ENCODE results near the gene ELOVL1.
A peak's percentile ranks its signal among the peaks of the same experiment; 100 is the strongest.
"Not testable (repeated sequence)": the region's sequence is repeated elsewhere in the genome, so short reads cannot be mapped to it uniquely, and the experiment has no call there.

ELOVL1 gene

DNA sequence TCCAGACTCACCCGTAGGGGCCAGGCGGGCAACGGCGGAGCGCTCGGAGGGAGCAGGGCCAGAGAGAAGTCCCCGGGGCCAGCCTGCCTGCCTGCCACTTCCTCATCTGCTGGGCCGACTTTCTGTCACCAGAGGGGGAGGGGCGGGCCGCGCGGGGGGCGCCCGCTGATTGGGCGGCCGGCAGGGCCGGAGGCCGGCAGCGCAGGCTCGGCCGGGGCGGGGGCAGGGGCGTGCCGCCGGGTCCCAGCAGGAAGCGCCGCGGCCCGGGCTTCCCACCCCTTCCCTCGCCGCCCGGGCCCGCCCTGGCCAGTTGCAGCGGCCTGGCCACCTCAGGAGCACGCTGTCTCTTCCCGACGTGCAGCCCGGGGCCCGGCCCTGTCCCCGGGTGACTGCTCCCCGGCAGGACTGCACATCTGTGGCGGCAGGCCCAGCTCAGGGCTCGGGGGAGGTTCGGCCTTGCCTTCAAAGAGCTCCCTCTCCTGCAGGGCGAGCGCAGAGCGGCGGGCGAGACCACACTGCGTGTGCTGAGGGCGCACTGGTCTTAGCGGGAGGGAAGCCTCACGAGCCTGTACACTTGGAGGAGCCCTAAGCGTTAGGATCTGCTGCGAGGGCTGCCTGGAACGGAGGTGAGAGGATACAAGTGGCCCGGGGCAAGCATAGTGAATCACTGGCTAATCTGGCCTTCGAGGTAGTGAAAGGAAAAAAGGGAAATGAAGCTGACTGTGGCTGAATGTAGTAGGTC, at the start of gene ELOVL1:
ELOVL1 (minus strand) TSS at position 108 of the 742 bp plus-strand sequence. CDS start 2,402 bp downstream, outside the sequence.
- peak; percentile 91 for DNase-seq

DNA sequence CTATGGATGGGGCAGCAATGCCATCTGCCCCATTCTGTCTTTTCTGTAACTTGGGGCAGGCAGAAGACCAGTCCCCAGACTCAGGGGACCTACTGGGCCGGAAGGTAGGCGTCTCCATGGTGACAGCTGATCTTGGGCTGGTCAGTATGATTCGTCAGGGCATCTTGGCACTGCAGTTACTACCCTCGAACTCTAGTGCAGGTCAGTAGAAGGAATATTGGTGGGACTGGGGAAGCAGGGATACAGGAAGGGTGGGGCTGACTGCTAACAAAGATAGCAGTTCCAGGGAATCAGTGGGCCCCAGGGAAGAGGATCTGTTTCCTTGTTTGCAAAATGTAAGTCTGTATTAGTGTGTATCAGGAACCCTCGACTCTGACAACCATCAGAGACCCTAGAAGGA, 48.1 kb upstream of the ELOVL1 start:
- DNase-seq, result no peak

DNA sequence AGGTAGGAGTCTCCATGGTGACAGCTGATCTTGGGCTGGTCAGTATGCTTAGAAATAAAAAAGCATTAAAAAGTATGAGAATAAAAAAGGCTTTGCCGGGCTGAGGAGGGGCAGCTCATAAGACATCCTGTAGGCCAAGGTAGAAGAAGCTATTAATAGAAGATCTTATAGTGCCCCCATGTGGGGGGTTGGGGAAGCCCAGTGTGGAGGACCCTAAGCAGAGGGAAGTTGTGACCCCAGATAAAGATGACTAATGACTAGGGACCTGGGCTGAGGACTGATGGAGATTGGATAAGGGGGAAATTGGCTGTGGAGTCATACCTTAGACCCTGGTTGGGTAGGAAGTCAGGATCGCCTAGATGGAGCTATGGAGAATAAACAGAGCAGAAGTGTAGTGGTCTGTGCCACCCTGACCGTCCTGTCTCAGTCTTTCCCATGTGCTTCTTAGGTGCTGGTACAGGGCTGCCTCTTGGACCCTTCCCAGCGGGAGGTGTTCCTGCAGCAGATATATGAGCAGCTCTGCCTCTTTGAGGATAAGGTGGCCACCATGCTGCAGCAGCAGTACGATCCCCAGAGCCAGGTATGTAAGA, 46.9 kb upstream of the ELOVL1 start:
- peak; percentile 33 for DNase-seq

DNA sequence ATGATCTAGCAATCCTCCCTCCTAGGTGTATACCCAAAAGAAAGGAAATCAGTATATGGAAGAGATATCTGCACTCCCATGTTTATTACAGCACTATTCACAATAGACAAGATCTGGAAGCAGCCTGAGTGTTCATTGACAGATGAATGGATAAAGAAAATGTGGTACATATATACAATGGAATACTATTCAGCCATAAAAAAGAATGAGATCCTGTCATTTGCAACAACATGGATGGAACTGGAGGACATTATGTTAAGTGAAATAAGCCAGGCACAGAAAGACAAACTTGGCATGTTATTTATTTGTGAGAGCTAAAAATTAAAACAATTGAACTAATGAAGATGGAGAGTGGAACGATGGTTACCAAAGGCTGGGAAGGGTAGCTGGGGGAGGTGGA, 45.6 kb upstream of the ELOVL1 start:
- DNase-seq, result not testable (repeated sequence)

DNA sequence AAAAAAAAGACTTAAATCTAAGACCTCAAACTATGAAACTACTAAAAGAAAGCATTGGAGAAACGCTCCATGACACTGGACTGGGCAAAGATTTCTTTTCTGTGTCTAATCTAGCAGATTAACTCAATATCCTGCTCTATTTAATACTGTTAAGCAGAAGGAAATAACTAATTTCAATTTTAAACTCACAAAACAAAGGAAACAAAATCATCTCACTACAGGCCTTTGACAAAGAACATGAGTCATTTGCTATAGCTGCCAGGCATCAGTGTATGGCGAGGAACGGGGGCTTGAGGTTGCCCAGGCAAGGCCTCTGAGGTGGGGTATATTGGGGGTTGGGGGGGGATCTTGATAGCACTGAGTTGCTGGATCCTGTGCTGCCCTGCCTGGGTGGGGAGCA, 42.8 kb upstream of the ELOVL1 start:
- DNase-seq, result no peak

DNA sequence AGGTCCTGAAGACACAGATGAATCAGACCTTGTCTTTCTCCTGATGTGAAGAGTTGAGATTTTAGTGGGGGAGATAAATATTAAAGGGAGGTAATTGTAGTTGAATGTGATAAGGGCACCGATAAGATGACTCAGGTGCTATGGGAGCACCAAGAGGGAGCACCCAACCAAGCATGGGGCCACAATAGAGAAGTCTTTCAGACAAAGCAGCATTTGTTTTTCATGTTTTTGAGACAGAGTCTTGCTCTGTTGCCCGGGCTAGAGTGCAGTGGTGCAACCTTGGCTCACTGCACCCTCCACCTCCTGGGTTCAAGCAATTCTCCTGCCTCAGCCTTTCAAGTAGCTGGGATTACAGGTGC, 38.0 kb upstream of the ELOVL1 start:
- DNase-seq, result no peak

DNA sequence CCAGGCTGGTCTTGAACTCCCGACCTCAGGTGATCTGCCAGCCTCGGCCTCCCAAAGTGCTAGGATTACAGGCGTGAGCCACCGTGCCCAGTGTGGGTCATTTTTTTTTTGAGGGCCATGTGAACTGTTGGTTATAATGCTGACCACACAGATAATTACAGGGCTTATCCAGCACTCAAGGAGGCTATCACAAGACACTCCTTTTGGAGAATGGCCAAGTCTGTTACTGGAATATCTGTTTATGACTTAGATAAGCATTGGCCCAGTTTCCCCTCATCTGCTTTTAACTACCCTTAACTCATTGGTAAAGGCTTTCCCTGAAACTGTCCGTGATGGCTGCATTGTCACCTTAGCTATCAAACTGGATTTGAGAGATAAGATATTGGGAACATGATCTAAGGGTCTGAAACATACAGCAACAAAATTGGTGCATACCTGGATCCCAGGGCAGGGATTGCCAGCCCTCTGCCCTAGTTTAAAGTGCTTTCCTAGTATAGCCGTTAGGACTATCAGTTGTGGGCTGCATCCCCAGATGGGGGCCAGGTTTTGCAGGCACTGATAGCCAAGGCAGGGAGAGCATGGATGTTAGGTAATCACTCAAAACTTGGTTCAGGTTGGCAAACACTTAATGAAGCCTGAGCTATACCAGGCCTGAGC, 37.5 kb upstream of the ELOVL1 start:
- DNase-seq, result no peak

DNA sequence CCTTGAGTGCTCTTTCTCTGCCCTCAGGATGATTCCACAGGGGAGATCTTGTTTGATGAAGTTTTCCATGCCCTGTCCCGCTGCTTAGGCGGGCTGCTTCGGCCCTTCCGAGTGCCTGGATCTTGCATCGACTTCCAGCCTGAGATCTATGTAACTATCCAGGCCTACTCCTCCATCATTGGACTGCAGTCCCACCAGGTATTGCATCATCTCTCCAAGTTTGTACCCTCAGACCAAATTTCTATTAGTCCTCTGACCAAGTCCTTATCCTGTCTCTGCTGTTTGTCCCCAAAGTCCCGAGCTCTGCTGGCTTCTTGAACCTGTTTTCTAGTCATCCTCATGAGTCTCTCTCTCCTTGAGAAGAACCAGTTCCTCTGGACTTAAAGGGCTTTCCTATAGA, 36.5 kb upstream of the ELOVL1 start:
- DNase-seq, result no peak

DNA sequence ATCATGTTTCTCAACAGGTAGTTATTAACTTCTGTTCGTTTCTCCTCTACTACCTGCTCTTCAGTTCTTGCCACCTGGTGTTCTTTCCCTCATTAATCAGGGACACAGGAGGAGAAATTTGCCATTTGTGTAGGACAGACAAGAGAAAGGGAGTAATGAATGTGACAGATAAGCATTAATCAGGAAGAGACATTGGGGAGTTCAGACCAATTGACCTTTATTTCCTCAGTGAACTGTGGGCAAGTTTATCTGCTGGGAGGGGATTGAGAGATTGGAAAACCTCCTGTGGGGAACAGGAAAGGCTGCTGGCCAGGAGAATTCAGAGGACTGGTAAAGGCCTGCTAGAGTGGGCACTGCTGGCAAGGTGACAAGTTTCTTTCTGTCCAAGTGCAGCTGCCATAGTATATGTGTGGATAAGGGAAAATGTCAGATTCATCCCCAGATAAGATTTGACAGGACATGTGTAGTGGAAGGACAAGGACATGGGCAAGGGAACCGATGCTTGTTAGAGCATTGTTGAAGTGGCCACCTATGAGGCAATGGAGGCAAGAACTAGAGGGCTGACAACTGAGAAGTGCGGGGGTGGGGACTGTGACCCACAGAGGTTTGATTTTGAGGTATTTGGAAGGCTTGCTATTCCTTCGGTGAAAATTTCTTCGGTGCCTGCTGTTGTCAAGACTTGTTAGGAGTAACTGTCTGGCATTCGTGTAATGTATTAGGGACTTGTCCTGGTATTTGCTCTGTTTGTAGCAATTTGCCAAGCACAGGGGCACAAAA, 34.5 kb upstream of the ELOVL1 start:
- no peak for DNase-seq

DNA sequence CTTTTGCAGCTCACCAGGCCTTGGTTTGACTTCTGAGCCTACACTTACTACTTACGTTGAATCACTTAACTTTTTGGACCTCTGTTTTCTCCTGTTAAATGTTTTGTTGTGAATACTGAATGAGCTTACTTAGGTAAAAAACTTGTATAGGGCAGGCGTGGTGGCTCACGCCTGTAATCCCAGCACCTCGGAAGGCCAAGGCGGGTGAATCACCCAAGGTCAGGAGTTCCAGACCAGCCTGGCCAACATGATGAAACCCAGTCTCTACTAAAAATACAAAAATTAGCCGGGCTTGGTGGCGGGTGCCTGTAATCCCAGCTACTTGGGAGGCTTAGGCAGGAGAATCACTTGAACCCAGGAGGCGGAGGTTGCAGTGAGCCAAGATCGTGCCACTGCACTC, 32.6 kb upstream of the ELOVL1 start:
- DNase-seq, result not testable (repeated sequence)

DNA sequence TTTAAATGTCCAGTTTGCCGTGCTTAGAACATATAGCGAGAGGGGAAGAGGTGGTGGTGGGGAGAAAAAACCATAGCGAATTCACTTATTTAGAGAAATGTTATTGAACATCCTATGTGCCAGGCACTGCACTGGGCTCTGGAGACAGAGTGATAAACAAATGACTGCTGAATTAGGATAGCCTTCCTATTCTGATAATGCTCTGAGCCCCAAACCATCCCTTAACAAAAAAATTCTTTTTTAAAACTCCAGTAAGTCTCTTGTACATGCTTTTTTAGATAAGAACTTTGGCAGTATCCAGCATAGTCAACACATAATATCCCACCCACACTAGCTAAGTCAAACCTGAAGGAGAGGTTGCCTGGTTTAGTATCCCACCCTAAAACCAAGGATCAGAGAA, 30.4 kb upstream of the ELOVL1 start:
- DNase-seq, result no peak

DNA sequence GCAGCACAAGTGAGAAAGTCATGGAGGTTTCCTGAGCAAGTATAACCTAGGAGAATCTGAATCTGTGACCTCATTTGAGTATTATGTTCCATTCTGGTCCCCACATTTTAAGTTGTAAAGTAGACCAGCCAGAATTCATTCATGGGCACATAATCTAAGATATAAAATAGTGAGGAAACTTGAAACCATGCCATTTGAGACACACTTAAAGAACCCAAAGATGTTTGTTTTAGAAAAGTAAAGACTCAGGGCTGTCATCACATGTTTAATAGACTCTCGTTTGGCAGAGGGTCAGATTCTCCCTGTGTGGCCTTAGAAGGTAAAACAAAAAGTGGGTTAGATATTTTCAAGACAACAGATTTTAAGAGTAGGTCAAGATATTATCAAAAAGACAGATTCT, 28.2 kb upstream of the ELOVL1 start:
- no peak for DNase-seq

DNA sequence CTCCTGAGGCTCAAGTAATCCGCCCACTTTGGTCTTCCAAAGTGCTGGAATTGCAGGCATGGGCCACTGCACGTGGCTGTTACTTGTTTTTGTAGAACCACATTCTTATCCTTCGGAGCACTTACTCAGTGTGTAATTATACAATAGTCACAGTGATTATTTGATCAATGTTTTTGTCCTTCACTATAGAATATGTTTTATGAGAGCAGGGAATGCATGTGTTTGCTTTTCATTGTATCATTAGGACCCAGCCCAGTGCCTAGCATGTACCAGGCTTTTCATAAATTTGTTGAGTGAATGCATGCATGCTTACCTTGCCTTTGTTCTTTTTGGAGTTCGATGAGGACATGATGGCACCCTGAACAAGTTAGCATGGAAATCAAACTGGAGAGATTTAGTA, 27.7 kb upstream of the ELOVL1 start:
- no peak for DNase-seq

DNA sequence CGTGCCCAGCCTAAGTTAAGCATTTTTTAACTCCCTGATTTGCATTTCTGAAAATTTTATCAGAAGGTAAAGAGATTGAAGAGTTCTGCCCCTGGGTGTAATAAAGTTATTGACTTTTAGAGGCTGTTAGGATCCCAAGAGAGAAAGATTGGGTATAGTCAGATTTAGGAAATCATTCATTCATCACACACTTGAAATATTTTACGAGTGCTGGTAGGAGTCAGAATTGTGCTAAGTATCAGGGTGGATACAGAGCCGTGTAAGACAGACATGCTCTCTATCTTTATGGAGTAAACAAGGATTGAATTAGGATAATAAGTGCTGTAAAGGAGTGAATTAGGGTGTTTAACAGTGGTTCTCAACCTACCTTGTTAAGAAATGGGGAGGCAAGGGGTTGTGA, 24.9 kb upstream of the ELOVL1 start:
- DNase-seq, result no peak

DNA sequence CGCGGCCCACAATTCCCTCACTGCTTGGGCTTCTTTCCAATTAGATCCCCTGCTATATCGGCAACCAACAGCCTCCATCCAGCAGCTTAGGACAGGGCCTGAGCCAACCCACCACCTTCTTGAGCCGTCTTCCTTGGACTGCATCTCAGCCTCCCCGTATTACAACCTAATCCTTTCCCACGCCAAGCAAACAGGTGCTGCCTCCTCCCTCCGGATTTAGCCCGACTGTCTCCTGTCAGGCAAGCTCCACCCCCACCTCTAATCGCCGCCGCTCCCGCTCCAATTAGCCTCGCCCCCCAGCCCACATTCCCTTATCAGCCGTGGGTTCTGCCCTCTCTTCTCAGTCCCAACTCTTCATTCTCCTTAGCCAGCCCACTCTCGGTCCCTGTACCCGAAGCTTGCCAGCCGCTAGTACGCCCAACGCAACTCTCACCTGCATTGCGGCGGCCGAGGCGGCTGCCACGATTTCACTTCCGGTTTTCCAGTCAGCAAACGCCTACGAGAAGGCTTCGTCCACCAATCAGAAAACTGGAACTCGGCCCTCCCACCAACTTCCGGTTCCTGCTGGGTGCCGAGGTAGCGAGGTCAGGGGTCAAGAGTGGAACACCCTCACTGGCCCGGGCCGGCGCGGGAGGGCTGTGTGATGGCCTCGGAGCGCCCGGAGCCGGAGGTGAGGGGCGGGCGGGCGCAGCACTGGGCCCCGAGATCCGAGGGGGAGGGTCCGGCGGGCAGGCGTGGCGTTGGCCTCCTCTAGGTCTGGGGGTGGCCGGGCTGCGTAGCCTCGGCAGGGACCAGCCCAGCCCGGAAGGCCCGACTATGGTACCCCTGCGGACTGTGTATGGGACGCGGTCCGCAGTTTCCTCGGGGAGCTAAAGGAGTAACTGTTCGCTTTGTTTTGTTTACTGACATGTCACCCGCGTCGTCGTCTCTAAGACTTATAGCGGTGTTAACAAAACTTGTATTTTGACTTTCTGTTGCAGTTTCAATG, 21.8 kb upstream of the ELOVL1 start, which contains the start of the genes MED8 and SZT2:
MED8 (minus strand) TSS at position 475 of the 988 bp plus-strand sequence; CDS start at position 439, 36 bp downstream.
SZT2 (plus strand) TSS at position 574 of the 988 bp plus-strand sequence; CDS start at position 644, 70 bp downstream.
- peak; percentile 82 for DNase-seq

DNA sequence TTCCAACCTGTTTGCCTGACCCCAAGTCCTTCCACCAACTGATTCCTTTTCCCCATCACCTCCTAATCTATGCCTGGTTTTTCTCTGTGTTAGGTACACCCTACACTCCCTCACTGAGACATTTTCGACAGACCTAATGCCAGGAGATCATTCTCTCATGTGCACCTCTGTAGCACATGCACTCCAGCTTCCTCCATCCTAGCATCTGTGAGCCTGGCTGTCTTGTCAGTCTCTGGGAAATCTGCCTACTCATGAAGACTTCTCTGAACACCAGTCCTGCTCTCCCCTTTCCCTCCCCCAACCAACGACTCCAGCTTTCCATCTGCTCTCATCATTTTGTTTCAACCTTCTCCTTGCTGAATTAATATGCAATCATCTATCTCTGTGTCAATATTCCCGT, 20.8 kb upstream of the ELOVL1 start:
- DNase-seq, result no peak

DNA sequence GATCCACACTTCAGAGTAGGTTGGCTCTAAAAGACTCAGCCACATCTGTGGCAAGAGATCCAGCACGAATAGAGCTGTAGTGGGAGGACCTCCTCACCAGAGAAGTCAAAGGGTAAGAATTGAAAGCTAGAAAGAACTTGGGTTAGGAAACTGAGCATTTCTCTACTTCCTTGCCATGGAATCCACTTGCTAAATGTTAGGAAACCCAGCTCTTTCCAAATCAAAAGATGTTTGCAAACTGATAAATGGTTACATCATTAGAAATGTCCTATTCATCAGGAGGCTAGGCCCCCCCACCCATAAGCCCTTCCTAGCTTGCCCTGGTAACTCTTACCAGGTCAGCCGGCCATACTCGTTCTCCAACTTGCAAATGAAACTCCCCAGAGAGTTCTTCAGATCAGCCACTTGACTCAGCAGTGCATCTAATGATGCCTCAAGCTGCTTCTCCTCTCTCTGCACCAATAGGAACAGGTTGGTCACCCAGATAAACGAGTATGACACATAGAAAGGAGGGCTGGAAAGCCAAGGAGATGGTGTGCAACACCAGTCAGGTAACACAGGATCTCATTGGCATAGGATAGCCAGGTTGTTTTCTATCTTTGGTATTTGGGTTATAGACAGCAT, 20.3 kb upstream of the ELOVL1 start:
- no peak for DNase-seq

DNA sequence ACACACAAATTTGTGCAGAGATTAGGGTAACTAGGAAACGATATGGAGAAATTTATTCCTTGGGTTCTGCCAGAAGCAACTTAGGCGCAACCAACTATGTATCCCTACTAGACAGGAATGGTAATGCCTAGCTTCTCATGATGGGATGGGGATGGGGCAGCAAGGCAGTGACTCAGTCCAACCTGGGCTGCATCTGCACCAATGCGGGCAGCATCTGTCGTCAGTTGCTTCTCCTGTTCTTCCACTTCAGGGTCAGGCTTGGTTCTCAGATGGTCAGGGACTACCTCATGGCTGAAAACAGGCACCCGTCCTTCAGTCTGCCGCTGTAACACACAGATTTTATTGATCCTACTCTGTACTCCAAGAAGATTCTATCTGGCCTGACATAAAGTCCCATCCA, 18.9 kb upstream of the ELOVL1 start:
- no peak for DNase-seq

DNA sequence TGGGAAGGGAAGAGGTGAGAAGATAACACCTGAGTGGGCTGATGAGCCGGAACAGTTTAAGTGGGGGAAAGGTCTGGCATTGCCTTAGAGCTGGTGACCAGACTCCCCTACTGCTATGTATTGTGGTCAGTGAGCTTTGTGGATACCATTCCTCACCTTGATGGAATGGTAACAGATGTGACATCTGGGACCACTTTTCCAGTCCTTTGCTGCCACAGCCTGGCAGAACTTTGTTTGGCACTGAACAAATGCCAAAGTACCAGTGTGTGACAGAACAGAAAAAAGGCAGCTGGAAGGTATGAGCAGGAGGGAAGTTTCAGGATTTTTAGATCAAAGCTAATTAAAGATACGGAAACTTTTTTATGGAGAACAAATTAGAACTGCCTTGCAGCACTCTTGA, 15.6 kb upstream of the ELOVL1 start:
- no peak for DNase-seq

DNA sequence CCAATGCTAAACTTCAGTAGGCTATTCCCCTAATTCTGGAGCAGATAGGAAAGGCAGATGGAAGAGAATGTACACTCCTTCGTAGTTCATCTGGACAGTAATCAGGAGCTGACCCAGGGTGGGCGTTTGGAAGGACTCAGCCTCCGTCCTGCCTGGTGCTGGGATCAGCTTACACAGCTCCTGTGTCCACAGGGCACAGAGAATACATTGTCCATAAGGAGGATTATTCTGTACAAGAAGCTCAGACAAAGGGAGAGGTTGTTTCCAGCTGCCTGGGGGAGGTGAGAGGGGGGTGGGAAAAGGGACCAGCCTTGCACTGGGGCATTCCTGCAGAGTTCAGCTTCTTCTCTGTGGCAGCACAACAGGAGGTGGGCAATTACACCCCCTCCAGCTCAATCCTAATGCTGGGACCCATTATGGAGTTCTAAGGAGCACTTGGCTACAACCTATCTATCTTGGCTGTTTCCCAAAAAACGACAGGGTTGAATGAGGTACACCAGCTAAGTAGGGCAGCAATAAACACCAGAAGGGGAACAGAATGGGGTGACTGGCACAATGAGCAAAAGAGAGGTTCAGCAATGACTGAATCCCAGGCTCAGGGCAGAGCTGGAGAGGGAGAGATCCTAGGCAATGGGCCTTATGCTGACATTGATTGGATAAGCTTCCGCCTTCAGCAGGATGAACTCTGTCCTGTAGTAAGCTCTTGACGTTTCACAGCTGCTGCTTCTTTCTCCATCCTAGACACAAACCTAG, 14.4 kb upstream of the ELOVL1 start:
- no peak for DNase-seq

DNA sequence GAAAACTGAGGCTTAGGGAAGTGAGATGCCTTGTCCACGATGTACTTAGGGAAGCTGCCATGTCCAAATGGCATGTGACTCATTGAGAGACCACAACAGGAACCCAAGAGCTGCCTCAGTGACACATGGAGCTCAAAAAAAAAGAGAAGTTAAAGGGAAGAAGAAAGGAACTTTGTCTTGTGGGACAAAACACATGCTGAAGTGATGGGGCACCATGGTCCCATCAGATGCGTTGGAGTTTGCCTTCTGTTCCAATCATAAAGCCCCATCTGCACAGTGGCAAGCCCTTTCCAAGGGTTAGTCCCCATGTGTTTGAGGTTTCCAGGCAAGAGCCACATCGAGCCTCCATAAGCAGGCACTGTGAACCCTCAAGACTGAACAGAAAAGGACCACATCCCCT, 13.8 kb upstream of the ELOVL1 start:
- DNase-seq, result peak; percentile 65
